SK-N-SH (cell line): ENCODE measurements around the gene MFAP2. TPM values are rescaled to one million over a fixed set of nuclear protein-coding genes. Genes with fewer than 3 reads are reported as not detected.

Experiments used
- CTCF ChIA-PET: fragments of 300-600, 350-600 bp; formaldehyde crosslinking; extraction: SDS; loops from one replicate; lab custom pipeline; 2021; lab: Yijun Ruan, JAX
- POLR2A ChIA-PET: fragments of 350-600 bp; sonication (Branson Sonifier 250); formaldehyde crosslinking; extraction: SDS; loops from one replicate; lab custom pipeline; 2020; ENCODE audit warnings: antibody characterized with exemption, inconsistent platforms; lab: Yijun Ruan, JAX
- DNase-seq: peaks from one replicate; pipeline ENCODE4 v3.0.0; 2012
- H2AFZ ChIP-seq: fragments of 200-600 bp; sonication (generic); 2 replicates; pipeline ENCODE4 v1.8.1; 2016; ENCODE audit warnings: antibody characterized with exemption, mild to moderate bottlenecking, low read depth
- H3F3A ChIP-seq: fragments of 200-600 bp; sonication (generic); replicated peaks from 2 replicates; pipeline ENCODE3; 2016; ENCODE audit warnings: antibody characterized with exemption, mild to moderate bottlenecking; ENCODE audit not compliant: insufficient read depth
- H3K27ac ChIP-seq, 2 experiments: fragments of 200-500 bp in 1 of 2; fragments of 200-600 bp in 1 of 2; sonication (Bioruptor generic) in 1 of 2; sonication (generic), shearing (Covaris generic) in 1 of 2; 2 replicates each; pipeline versions ENCODE4 v1.5.1 to v1.6.1; 2014 to 2016; ENCODE audit warnings: low read depth in 2 of 2, inconsistent platforms in 1 of 2, low read length in 1 of 2, mild to moderate bottlenecking in 1 of 2, mixed read lengths in 1 of 2
- H3K27me3 ChIP-seq: fragments of 200-600 bp; sonication (generic), shearing (Covaris generic); 2 replicates; pipeline ENCODE4 v1.6.1; 2016; ENCODE audit warnings: mixed run types; ENCODE audit not compliant: insufficient read depth
- H3K36me3 ChIP-seq, 2 experiments: fragments of 200-500 bp in 1 of 2; fragments of 200-600 bp in 1 of 2; sonication (Bioruptor generic) in 1 of 2; sonication (generic) in 1 of 2; replicated peaks in 1 of 2; 2 replicates each; pipeline versions ENCODE3 to v1.5.1; 2014 to 2016; ENCODE audit warnings: low read length in 1 of 2, mild to moderate bottlenecking in 1 of 2; ENCODE audit not compliant: insufficient read depth in 2 of 2, control insufficient read depth in 1 of 2
- H3K4me1 ChIP-seq, 2 experiments: fragments of 200-500 bp in 1 of 2; fragments of 200-600 bp in 1 of 2; sonication (Bioruptor generic) in 1 of 2; sonication (generic), shearing (Covaris generic) in 1 of 2; 2 replicates each; pipeline versions ENCODE4 v1.5.1 to v1.6.1; 2014 to 2016; ENCODE audit warnings: low read depth in 1 of 2, low read length in 1 of 2, mixed run types in 1 of 2; ENCODE audit not compliant: insufficient read depth in 2 of 2, control insufficient read depth in 1 of 2
- H3K4me2 ChIP-seq: fragments of 200-600 bp; sonication (generic), shearing (Covaris generic); 2 replicates; pipeline ENCODE4 v1.6.1; 2017; ENCODE audit warnings: mixed run types
- H3K4me3 ChIP-seq, 2 experiments: fragments of 200-500 bp in 1 of 2; fragments of 200-600 bp in 1 of 2; sonication (Bioruptor generic) in 1 of 2; sonication (generic), shearing (Covaris generic) in 1 of 2; 2 replicates each; pipeline versions ENCODE4 v1.5.1 to v1.8.1; 2014 to 2016; ENCODE audit warnings: low read depth in 2 of 2, inconsistent platforms in 1 of 2, low read length in 1 of 2, mild to moderate bottlenecking in 1 of 2, mixed read lengths in 1 of 2, moderate library complexity in 1 of 2
- H3K79me2 ChIP-seq: fragments of 200-600 bp; sonication (generic); 2 replicates; pipeline ENCODE4 v1.8.1; 2017; ENCODE audit warnings: mild to moderate bottlenecking; ENCODE audit not compliant: insufficient read depth
- H3K9ac ChIP-seq: fragments of 200-600 bp; sonication (generic); 2 replicates; pipeline ENCODE4 v1.6.1; 2017; ENCODE audit warnings: mixed run types
- H3K9me2 ChIP-seq: fragments of 200-600 bp; sonication (generic); 2 replicates; pipeline ENCODE4 v1.6.1; 2017; ENCODE audit warnings: mixed run types
- H3K9me3 ChIP-seq: fragments of 200-600 bp; sonication (generic); 2 replicates; pipeline ENCODE4 v1.6.1; 2017; ENCODE audit warnings: mixed run types, mild to moderate bottlenecking, moderate library complexity
- H4K20me1 ChIP-seq: fragments of 200-600 bp; sonication (generic); 2 replicates; pipeline ENCODE4 v1.6.1; 2017; ENCODE audit warnings: mild to moderate bottlenecking, mixed run types; ENCODE audit not compliant: insufficient read depth
- ELF1 ChIP-seq: IDR thresholded peaks from 2 replicates; pipeline ENCODE4 v1.4.0; 2012
- FOXJ3 ChIP-seq: sonication (generic); formaldehyde crosslinking; IDR thresholded peaks from 2 replicates; pipeline ENCODE4 v1.5.1; 2020; ENCODE audit warnings: mild to moderate bottlenecking, missing genetic modification reagents
- GATA2 ChIP-seq: sonication (generic); formaldehyde crosslinking; IDR thresholded peaks from 2 replicates; pipeline ENCODE4 v1.5.0; 2020; ENCODE audit warnings: mild to moderate bottlenecking, missing genetic modification reagents
- JUND ChIP-seq: IDR thresholded peaks from 2 replicates; pipeline ENCODE4 v1.4.0; 2012
- MEF2A ChIP-seq: IDR thresholded peaks from 2 replicates; pipeline ENCODE4 v1.4.0; 2012; ENCODE audit warnings: low read depth, borderline replicate concordance
- NRF1 ChIP-seq: IDR thresholded peaks from 2 replicates; pipeline ENCODE4 v1.6.1; 2012; ENCODE audit warnings: low read depth, mild to moderate bottlenecking, low read length
- POLR2AphosphoS5 ChIP-seq: IDR thresholded peaks from 2 replicates; pipeline ENCODE4 v1.6.1; 2012; ENCODE audit warnings: low read depth, low read length
- RCOR1 ChIP-seq: fragments of 150-350 bp; IDR thresholded peaks from 2 replicates; pipeline ENCODE4 v1.6.1; 2017; ENCODE audit warnings: antibody characterized with exemption, low read length
- RFX5 ChIP-seq: IDR thresholded peaks from 2 replicates; pipeline ENCODE4 v1.6.1; 2012; ENCODE audit warnings: mild to moderate bottlenecking, improper control_type of control experiment, low read length
- SIN3A ChIP-seq: IDR thresholded peaks from 2 replicates; pipeline ENCODE4 v1.6.1; 2012; ENCODE audit warnings: low read depth, mild to moderate bottlenecking, low read length, moderate library complexity, borderline replicate concordance
- SMC3 ChIP-seq: IDR thresholded peaks from 2 replicates; pipeline ENCODE4 v1.6.1; 2012; ENCODE audit warnings: low read depth, low read length, improper control_type of control experiment
- TCF12 ChIP-seq: IDR thresholded peaks from 2 replicates; pipeline ENCODE4 v1.4.0; 2012
- USF2 ChIP-seq: fragments of 150-350 bp; IDR thresholded peaks from 2 replicates; pipeline ENCODE4 v1.6.1; 2017; ENCODE audit warnings: antibody characterized with exemption, low read length, low read depth, borderline replicate concordance
- YY1 ChIP-seq: IDR thresholded peaks from 2 replicates; pipeline ENCODE4 v1.4.0; 2012; ENCODE audit warnings: low read depth, mild to moderate bottlenecking
- WGBS: methylation state at CpG from one replicate; pipeline ENCODE4 v1.1.6; 2017; ENCODE audit warnings: low lambda C conversion rate; 5-methylcytosine and 5-hydroxymethylcytosine counted together
- polyA plus RNA-seq, 3 experiments: library from polyadenylated mRNA; depleted of rRNA; stranded (reverse); fragments of >200 nt; gene quantifications; 2 replicates each; pipeline ENCODE4 v1.2.3, GENCODE V29; 2012
- TF ChIP-seq, protein P1 (sequence below): fragments of 150-350 bp; IDR thresholded peaks from 2 replicates; pipeline ENCODE4 v1.6.1; 2016; ENCODE audit warnings: mild to moderate bottlenecking, low read depth, low read length
- TF ChIP-seq, protein P2 (sequence below): IDR thresholded peaks from 2 replicates; pipeline ENCODE4 v1.6.1; 2012; ENCODE audit warnings: mild to moderate bottlenecking, low read depth, low read length, moderate library complexity

Gene MFAP2
- polyA plus RNA-seq, 1 of the 3 experiments (the other 2 are of a cell fraction) = 189 TPM

GRCh38 chr1:16999863-17000262 is 19.4 kb upstream of the MFAP2 start:
- no peak overlapping the region for H3K4me3 ChIP-seq
- WGBS = 94% methylated on average over 8 of the region's 8 CpGs
- peaks cover 20% of the 10 kb centered on the region for H3F3A ChIP-seq
- peaks cover 0 to 4% of the 10 kb centered on the region in 2 experiments; a peak in 1 of 4 replicates for H3K4me1 ChIP-seq
- H3K27me3 ChIP-seq = no peaks in the 10 kb centered on the region
- H2AFZ ChIP-seq = no peak overlapping the region
- H4K20me1 ChIP-seq = peaks cover 16% of the 10 kb centered on the region
- ChIA-PET CTCF (interaction anchor here (0.6 to 1.2 kb wide), 3 partner anchors 14 to 24 kb away, joined by 3 to 5 read pairs (median 3); no protein-coding TSS in a partner anchor), POLR2A (interaction anchor here (0.6 kb wide), 1 partner anchor 15 kb away, joined by 3 read pairs; no protein-coding TSS in a partner anchor)
- H3K79me2 ChIP-seq = no peaks in the 10 kb centered on the region
- peak; percentile 34 for DNase-seq
- H3K9me3 ChIP-seq = no peaks in the 10 kb centered on the region
- H3K9me2 ChIP-seq = no peaks in the 10 kb centered on the region
- H3K9ac ChIP-seq = no peak overlapping the region
- H3K36me3 ChIP-seq = peaks cover 3 to 21% of the 10 kb centered on the region in 2 experiments
- H3K27ac ChIP-seq = no peak overlapping the region
- no peak overlapping the region for H3K4me2 ChIP-seq
- no peak for TF ChIP-seq POLR2AphosphoS5
- TF ChIP-seq NRF1 = no peak
- TF ChIP-seq YY1 = no peak
- TF ChIP-seq SIN3A = no peak
- TF ChIP-seq RCOR1 = no peak
- no peak for TF ChIP-seq TCF12
- TF ChIP-seq, protein P1, sequence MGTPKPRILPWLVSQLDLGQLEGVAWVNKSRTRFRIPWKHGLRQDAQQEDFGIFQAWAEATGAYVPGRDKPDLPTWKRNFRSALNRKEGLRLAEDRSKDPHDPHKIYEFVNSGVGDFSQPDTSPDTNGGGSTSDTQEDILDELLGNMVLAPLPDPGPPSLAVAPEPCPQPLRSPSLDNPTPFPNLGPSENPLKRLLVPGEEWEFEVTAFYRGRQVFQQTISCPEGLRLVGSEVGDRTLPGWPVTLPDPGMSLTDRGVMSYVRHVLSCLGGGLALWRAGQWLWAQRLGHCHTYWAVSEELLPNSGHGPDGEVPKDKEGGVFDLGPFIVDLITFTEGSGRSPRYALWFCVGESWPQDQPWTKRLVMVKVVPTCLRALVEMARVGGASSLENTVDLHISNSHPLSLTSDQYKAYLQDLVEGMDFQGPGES = no peak
- TF ChIP-seq SMC3 = no peak

GRCh38 chr1:16998589-16998988 is 18.2 kb upstream of the MFAP2 start:
- H3K4me1 ChIP-seq = peaks cover 0 to 3% of the 10 kb centered on the region in 2 experiments; a peak in 1 of 4 replicates
- H3F3A ChIP-seq = peaks cover 11% of the 10 kb centered on the region
- 68% methylated on average over 10 of the region's 10 CpGs for WGBS
- ChIA-PET CTCF (no interaction called here), POLR2A (no interaction called here)
- no peak overlapping the region for H3K4me2 ChIP-seq
- no peak overlapping the region for H2AFZ ChIP-seq
- DNase-seq = peak; percentile 16
- peaks cover 6% of the 10 kb centered on the region; the same call in 1 of the 2 replicates for H4K20me1 ChIP-seq
- no peak for TF ChIP-seq USF2
- TF ChIP-seq GATA2 (CRISPR knock-in tag) = no peak
- TF ChIP-seq NRF1 = no peak
- TF ChIP-seq JUND = no peak
- no peak for TF ChIP-seq YY1
- TF ChIP-seq, protein P2, sequence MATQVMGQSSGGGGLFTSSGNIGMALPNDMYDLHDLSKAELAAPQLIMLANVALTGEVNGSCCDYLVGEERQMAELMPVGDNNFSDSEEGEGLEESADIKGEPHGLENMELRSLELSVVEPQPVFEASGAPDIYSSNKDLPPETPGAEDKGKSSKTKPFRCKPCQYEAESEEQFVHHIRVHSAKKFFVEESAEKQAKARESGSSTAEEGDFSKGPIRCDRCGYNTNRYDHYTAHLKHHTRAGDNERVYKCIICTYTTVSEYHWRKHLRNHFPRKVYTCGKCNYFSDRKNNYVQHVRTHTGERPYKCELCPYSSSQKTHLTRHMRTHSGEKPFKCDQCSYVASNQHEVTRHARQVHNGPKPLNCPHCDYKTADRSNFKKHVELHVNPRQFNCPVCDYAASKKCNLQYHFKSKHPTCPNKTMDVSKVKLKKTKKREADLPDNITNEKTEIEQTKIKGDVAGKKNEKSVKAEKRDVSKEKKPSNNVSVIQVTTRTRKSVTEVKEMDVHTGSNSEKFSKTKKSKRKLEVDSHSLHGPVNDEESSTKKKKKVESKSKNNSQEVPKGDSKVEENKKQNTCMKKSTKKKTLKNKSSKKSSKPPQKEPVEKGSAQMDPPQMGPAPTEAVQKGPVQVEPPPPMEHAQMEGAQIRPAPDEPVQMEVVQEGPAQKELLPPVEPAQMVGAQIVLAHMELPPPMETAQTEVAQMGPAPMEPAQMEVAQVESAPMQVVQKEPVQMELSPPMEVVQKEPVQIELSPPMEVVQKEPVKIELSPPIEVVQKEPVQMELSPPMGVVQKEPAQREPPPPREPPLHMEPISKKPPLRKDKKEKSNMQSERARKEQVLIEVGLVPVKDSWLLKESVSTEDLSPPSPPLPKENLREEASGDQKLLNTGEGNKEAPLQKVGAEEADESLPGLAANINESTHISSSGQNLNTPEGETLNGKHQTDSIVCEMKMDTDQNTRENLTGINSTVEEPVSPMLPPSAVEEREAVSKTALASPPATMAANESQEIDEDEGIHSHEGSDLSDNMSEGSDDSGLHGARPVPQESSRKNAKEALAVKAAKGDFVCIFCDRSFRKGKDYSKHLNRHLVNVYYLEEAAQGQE = no peak
- TF ChIP-seq SMC3 = no peak
- no peak for TF ChIP-seq ELF1
- TF ChIP-seq FOXJ3 (CRISPR knock-in tag) = no peak
- TF ChIP-seq RFX5 = no peak
- TF ChIP-seq MEF2A = no peak
- no peak for TF ChIP-seq POLR2AphosphoS5
- H3K9ac ChIP-seq = no peak overlapping the region
- no peak overlapping the region for H3K27ac ChIP-seq
- H3K9me2 ChIP-seq = no peaks in the 10 kb centered on the region
- no peak overlapping the region for H3K4me3 ChIP-seq
- no peaks in the 10 kb centered on the region for H3K9me3 ChIP-seq
- H3K27me3 ChIP-seq = no peaks in the 10 kb centered on the region
- H3K36me3 ChIP-seq = peaks cover 0 to 19% of the 10 kb centered on the region in 2 experiments
- H3K79me2 ChIP-seq = no peaks in the 10 kb centered on the region
